ENCODE results near the gene CPPED1.
"Not testable (repeated sequence)": the region's sequence is repeated elsewhere in the genome, so short reads cannot be mapped to it uniquely, and the experiment has no call there.

The CPPED1 gene

DNA sequence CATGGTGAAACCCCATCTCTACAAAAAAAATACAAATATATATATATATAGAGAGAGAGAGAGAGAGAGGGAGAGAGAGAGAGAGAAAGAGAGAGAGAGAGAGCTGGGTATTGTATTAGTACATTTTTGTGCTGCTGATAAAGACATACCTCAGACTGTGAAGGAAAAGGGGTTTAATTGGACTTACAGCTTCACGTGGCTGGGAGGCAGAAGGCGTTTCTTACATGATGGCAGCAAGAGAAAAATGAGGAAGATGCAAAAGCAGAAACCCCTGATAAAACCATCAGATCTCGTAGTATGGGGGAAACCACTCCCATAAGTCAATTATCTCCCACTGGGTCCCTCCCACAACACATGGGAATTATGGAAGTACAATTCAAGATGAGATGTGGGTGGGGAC lies 37.5 kb downstream of the CPPED1 start:
- not testable (repeated sequence) for DNase-seq

DNA sequence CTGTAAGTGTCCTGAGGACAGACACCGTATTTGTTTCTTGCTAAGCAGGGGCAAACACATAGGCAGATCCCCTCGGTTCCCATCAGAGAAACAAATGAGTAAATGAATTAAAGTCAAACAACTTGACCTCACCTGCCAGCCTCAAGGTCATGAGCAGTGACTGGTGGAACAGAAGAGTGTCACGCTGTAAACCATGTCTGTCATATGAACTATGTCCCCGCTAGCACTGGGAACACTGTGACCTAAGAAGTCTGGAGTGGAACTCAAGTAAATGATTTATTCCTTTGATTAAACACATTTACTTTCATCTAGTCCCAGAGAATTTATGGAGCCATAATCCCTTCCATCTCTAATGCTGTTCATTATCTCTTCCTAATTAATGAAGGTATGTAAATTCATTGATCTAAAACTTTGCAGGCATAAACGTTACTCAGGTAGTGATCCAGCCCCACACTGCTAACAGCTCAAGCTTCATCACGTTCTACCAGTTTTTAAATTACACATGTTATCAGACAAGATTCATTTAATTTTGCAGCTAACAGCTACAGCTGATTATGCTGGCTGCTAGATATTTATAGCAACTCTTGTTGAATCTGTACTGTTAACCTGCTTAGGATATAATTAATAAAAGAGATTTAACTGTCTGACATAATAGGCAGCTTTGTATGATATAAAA lies 38.7 kb downstream of the CPPED1 start:
- no peak for DNase-seq

DNA sequence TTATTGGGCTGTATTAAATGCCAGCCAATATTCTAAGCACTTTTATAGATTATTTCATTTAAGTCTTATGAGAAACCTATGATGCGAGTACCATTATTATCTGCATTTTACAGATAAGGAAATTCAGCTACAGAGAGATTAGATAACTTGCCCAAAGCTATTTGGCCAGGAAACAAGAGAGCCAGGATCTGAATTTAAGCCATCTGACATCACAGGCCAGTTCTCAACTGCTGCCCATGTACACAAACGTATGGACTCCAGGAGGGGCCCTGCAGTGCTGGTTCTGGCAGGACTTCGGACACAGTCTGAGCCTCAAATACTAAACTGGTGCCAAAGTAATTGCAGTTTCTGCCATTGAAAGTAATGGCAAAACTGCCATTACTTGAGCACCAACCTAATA lies 40.2 kb downstream of the CPPED1 start:
- no peak for DNase-seq

DNA sequence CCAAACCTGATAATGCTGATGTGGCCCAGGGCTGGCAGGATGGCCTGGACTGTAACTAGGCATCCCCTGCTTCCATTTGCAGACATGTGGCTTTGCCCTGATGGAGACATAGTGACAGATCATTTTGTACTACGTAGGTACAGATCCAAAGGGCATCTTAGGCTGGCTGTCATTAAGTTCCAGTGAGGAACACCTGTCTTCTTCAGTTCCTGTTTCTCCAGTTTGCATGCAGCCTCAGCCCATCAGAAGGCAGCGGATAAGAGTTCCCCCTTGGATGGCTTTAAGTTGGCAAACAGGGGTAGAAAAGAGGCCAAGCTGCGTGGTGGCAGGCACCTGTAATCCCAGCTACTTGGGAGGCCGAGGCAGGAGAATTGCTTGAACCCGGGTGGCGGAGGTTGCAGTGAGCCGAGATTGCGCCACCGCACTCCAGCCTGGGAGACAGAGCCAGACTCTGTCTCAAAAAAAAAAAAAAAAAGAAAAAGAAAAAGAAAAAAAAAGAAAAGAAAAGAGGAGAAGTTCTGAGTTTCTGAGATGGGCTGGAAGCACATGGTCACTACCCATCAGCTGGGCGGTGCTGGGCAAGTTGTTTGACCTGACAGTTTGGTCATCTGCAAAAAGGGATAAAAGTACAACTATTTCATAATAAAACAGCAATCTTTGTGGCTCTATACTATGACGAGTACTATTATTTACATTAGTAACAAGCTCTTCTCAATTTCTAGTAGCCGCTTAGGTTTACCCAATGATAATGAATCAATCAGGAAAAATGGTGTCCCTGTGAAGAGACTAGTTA lies 42.7 kb downstream of the CPPED1 start:
- no peak for DNase-seq

DNA sequence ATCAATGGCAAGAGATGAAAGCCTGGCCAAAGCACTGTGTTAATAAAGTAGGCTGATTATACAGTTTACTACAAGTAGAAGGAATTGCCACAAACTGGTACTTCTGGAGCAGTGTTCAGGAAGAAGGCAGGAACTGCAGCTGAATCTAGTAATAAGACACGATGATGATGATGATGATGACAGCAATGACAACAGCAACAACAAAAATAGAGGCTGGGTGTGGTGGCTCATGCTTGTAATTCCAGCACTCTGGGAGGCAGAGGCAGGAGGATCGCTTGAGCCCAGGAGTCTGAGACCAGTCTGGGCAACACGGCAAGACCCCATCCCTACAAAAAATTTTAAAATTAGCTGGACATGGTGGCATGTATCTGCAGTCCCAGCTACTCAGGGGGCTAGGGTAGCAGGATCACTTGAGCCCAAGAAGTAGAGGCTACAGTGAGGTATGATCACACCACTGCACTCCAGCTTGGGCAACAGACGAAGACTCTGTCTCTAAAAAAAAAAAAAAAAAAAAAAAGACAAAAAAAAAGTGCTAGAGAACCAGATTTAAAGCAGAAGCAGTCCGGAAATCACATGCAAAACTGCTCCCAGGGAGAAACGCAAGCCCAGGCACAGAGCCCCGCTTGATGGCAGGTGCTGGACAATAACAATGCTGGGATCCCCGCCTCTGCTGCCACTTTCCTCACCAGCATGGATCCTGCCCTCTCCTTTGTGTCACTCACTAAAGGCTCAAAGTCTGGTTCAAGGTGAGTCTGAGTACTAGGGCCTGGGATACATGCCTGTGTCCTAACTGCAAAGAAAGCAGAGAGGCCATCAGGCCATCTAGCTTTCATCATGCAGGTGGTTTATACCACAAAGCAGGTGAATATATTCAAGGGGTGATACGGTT lies 44.8 kb downstream of the CPPED1 start:
- DNase-seq, result no peak

DNA sequence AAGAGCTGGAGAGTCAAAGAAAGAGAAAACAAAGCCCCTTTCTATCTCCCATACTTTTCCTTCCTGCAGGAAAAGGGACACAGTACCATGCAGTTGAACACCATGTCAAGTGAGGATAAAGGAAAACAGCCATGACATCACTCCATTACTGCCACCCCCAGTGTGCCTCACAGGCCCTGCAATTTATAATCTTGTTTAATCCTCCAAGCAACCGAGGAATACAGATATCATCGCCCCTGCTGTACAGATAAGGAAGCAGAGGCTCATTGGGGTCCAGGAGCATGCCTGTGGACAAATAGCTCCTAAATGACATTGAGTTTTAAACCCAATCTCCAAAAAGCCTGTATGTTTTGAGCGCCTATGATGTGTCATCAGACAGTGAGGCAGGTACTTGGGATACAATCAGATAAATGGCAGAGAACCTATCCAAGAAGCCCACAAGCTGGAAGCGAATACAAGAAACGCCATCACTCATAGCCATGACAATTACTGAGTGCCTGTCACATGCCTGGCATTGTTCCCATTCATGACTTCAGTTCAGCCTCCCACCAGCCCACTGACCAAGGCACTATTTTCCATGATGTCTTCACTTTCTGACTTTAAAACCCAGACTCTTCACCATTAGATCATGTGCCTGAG lies 45.5 kb downstream of the CPPED1 start:
- no peak for DNase-seq

DNA sequence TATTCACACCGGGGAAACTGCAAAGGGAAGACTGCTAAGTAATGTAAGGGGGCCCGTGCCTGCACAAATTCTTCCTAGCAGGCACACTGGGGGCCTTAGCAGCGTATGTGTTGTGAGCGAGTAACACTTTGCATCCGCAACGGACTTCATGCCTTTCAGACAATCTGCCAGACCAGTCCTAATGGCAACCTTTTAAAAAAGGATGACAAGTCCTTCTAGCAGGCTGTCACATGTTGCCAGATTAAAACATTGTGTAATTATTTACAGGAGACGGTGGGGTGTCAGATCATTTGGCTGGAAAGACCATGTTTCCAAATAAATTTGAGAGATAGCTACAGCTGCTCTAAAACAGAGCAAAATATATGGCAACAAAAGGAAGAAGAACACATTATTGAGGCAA lies 46.1 kb downstream of the CPPED1 start:
- DNase-seq, result no peak

DNA sequence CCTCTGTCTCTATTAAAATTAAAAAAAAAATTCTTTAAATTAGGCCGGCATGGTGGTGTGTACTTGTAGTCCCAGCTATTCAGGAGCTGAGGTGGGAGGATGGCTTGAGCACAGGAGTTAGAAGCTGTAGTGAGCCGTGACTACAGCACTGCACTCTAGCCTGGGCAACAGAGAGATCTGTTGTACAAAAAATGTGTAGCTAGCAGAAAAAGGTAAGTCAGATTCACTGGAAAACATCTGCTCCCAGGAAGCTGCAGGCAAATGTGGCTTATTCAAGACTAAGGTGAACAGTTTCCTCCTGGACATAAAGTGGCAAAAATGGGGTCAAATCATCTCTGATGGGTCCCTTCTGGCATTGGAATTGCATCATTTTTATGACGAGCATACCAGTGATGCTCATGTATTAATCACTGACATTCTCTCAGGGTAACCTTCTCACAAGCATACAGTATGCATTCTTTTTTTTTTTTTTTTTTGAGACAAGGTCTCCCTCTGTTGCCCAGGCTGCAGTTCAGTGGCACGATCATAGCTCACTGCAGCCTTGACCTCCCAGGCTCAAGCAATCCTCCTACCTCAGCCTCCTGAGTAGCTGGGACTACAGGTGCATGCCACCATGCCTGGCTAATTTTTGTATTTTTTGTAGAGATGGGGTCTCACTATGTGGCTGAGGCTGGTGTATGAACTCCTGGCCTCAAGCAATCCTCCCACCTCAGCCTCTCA lies 48.7 kb downstream of the CPPED1 start:
- no peak for DNase-seq

DNA sequence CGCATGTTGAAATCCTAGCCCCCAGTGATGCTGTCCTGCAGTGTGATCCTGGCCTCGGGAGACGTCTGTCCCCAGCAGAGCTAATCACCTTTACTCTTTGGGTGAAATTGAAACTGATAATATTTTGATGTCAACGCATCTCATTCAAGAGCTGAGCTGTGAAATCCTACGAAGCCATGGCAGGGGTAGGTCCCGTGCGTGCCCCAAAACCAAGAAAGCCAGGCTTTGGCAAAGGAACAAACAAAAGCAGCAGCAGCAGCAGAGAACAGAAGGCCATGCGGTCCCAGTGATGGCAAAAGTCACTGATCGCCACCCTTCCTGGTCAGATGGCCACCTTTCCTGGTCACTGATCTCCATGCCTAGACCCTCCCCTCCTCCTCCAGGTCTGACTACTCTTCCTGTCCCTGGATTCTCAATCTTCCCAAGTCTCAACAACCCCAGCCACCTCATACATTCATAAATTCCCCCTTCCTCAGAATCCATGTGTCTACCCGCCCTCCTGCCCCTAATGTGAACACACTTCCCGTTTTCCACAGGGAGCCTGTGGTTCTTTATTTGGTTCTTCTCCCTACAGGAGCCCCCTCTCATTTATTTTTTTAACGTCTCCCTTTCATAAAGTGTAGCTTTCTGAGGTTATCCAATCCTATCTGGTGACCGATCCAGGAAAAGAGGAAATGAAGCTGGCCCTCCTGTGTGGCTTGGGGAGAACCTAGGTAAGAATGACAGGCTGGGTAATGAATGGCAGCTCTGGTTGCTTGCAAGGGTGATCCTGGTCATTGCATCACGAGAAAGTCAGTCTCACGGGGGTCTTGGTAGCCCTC lies 50.3 kb downstream of the CPPED1 start:
- DNase-seq, result no peak

DNA sequence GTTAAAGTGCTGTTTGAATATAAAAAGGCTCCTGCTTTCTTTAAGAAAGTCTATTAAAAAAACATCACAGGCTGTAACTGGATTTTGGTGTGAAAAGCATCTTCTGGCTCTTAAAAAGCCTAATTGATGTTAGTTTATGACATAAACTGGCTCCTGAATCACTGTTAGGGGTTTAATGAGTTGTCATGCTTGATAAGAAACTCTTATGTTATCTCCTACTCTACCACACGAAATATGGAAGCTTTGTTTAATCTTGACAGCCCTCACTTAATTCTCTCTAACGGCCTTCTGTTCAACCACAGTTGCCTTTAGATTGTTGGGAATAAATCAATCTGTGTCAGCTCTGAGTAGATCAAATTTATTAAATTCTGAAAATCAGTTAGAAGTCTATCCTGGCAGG lies 51.5 kb downstream of the CPPED1 start:
- DNase-seq, result no peak

DNA sequence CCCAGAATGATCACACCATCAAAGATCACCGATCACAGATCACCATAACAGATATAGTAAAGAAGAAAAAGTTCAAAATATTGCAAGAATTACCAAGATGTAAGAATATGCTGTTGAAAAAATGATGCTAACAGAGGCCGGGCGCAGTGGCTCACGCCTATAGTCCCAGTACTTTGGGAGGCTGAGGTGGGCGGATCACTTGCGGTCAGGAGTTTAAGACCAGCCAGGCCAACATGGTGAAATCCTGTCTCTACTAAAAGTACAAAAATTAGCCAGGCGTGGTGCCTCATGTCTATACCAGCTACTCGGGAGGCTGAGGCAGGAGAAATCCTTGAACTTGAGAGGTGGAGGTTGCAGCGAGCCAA lies 53.2 kb downstream of the CPPED1 start:
- no peak for DNase-seq

DNA sequence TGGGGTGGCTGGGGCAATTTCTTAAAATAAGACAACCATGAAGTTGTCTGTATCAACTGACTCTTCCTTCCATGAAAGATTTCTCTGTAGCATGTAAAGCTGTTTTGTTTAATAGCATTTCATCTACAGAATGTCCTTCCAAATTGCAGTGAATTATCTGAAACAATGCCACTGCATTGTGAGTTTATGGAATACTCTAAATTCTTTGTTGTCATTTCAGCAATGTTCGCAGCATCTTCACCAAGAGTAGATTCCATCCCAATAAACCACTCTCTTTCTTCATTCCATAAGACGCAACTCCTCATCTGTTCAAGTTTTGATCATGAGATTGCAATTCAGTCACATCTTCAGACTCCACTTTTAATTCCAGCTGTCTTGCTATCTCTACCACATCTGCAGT lies 54.6 kb downstream of the CPPED1 start:
- DNase-seq, result no peak

DNA sequence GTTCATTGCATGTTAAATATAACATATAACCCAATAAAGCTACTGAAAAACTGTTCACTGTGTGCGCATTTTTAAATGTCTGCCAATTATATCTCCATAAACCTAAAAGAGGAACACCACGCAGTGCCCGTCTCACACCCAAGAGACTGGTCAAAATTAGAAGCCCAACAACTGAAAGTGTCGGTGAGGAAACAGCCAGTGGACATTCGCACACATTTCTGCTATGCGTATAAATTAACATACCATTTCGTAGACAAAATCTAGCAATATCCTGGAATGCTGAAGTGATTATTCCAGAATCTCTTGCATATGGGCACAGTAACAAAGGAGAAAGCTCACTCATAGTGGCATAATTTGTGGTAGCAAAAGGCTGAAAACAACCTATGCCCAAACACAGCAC lies 55.9 kb downstream of the CPPED1 start:
- no peak for DNase-seq

DNA sequence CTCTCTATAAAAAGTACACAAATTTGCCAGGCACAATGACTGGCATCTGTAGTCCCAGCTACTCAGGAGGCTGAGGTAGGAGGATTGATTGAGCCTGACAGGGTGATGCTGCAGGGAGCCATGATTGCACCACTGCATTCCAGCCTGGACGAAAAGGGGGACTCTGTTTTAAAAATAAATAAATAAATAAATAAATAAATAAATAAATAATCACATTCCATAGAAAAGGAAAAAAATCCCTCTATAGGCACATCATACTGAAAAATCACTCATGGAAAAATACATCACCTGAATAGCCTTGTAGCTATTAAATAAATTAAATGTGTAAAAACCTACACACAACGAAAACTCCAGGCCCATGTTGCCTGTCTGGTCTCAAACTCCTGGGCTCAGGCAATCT lies 56.4 kb downstream of the CPPED1 start:
- no peak for DNase-seq

DNA sequence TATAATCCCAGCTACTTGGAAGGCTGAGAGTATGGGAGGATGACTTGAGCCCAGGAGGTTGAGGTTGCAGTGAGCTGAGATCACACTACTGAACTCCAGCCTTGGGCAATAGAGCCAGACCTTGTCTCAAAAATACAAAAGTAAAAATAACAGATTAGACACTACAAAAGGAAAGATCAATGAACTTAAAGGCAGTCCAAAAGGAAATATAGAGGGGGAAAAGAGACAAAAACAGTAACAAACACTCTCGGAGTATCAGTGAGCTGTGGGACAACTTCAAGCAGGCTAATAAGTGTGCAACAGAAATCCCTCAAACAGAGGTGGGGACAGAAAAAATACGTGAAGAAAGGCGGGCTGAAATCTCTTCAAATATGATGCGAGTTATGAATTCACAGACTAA lies 58.8 kb downstream of the CPPED1 start:
- DNase-seq, result no peak

DNA sequence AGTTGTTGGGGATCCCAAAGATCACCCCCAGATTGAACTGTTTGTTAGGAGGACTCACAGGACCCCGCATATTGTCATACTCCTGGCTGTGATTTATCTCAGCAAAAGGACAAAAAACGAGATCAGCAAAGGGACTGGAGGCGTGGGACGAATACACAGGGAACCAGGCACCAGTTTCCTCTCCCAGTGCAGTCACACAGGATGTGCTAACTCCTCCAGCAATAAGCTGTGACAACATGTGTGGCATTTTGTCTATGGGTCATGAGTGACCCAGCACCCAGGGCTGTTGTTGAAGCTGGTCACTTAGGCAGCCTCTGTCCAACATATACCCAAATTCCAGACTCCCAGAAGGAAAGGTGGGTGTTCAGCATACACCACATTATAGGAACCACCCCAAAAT lies 60.9 kb downstream of the CPPED1 start:
- no peak for DNase-seq

DNA sequence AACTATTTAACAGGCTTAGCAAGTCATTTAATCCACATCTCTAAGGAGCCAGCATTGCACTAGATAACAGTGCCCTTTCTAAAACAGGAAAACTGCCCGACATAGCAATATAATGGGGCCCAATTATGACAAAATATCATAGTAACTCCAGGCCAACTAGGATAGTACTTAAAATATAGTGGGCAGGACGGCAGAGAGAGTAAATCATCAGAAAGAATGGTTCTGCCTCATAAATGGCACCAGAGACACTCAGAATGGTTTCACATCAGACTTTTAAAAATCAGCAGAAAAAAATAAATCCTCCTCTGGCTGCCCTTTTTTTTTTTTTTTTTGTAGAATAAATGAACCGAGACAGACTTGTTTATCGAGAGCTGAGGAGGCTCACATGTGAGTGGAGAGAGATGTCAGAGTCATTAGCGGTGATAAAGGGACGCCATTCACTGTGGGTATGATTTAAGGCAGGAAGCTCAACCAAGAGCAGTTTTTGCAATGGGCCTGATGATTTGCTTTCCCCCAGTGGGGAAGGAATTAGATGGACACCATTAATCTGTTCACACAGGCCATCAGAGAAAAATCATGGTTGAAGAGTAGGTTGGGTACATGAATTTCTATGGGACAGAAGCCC lies 62.6 kb downstream of the CPPED1 start:
- DNase-seq, result no peak

DNA sequence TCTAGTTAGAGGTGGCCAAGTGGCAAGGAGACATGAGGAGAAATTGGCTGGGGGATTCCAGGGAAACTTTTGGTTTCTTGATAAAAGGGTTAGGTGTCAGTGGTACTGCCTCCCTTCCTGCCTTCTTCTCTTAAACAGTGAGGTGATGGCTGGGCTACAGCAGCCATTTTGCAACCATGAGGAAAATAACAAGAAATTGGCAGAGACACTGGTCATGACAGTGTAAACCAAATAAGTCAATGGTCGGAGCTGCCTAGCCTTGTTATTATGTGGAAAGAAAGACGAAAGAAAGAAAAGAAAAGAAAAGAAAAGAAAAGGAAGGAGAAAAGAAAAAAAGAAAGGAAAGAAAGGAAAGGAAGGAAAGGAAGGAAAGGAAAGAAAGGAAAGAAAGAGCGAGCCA lies 63.9 kb downstream of the CPPED1 start:
- no peak for DNase-seq

DNA sequence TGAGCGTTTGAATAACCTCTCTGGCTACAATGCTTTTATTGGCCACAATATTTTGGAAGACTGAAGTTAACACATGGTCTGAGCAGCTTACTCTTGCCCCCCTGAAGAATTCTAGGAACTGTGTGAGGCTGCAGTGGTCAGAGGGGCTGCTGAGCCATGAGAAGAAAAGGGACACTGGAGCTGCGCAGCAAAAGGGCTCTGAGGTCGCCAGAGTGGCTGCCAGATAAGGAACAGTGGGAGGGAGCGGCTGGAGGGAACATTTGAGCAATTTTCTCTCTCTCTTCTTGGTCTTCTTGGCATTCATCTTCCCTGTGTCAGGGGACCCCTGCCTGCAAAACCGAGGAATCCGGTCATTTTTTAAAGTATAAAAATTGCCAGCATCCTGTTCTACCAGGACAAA lies 66.1 kb downstream of the CPPED1 start:
- DNase-seq, result no peak

DNA sequence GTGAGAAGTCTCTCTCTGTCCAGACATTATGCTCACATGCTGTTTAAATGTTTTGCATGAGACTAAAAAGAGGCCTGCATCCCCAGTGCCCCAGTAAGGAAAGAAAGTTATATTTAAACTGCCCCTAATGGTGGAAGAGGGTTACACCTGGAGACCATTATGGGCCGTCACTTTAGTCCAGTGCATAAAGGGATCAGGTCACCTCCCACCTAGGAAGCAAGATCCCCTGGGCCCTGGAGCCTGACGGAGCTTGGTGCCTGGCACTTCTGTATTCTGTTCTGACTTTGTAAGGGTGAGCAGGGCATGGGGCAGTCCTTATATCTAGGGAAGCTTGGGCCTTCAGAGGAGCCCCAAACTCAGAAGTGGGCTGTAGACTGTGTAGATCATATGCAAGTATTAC lies 67.9 kb downstream of the CPPED1 start:
- DNase-seq, result no peak

DNA sequence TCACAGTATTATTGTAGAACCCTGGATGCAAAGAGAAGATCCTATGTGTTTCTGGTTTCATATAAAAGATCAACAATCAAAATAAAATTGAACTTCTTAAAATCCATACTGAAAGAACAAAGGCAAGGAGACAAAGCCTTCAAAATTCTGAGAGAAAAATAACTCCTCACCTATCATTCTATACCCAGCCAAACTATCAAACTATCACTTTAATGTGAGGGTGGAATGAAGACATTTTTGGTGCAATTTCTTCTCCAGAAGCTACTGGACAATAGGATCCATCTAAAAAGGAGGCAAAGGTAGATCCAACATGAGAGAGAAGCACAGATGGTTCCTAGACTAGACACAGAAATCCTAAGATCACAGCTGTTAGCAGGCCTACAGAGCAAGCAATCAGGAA lies 71.1 kb downstream of the CPPED1 start:
- no peak for DNase-seq
